ENCODE results near the gene MAP4K3. TPM values are rescaled to one million over a fixed set of nuclear protein-coding genes. Genes with fewer than 3 reads are reported as not detected.

The MAP4K3 gene
- total and polyA plus RNA-seq, 2 of the 8 experiments (the other 6 are each of a cell fraction or from before 2014, with no cell fraction given), result 11.4 to 63.0 TPM

DNA sequence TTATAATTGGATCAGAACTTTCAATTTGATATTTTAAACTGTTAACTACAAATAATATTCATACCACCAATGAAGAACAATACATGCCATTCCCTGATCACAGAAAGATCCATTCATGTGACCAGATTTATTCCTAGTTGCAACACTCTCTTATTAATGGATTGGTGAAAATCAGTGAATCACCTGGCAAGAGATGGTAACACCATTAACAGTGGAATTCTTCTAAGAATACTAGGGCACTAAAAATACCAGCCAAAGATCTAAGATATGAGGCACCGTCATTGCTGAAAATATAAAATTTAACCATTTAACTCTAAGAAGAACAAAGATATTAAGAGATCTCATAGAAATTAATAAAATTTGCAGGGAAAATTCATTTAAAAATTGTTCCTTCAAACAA, 58.1 kb downstream of the MAP4K3 start (continued):
- no peak for TF ChIP-seq SRF (IDR thresholded peaks at IDR 0.05; ENCODE audit: low read depth, low read length)
- TF ChIP-seq TCF12 (IDR thresholded peaks at IDR 0.05; ENCODE audit: low read depth, low read length), result no peak
- no peak for TF ChIP-seq POLR2AphosphoS5 (IDR thresholded peaks at IDR 0.05; ENCODE audit: low read depth, low read length)
- TF ChIP-seq, protein P1, sequence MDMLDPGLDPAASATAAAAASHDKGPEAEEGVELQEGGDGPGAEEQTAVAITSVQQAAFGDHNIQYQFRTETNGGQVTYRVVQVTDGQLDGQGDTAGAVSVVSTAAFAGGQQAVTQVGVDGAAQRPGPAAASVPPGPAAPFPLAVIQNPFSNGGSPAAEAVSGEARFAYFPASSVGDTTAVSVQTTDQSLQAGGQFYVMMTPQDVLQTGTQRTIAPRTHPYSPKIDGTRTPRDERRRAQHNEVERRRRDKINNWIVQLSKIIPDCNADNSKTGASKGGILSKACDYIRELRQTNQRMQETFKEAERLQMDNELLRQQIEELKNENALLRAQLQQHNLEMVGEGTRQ (IDR thresholded peaks at IDR 0.05; ENCODE audit: low read length), result no peak
- no peak for TF ChIP-seq PHF8 (conservative IDR thresholded peaks at IDR 0.05; ENCODE audit: low read depth, low read length)
